SU-DHL-6 (cell line): Measurements from ENCODE around the gene SDF2L1.

ENCODE experiments used
- CTCF ChIP-seq: fragments of 200-600 bp; sonication (generic); IDR thresholded peaks from one replicate; pipeline ENCODE4 v1.5.1; 2017; ENCODE audit warnings: antibody characterized with exemption, mild to moderate bottlenecking, low read length, moderate library complexity; ENCODE audit not compliant: insufficient read depth, poor library complexity, severe bottlenecking
- EZH2phosphoT487 ChIP-seq: fragments of 200-600 bp; sonication (generic), shearing (Covaris generic); conservative IDR thresholded peaks from 2 replicates; pipeline ENCODE4 v1.6.1; 2018; ENCODE audit warnings: mild to moderate bottlenecking, antibody characterized with exemption, low read length, moderate library complexity, mixed read lengths

GRCh38 chr22:21682385-21683175 lies 40.5 kb downstream of the SDF2L1 start:
- TF ChIP-seq CTCF (no peak), EZH2phosphoT487 (no peak)
